ENCODE measurements around the gene GALR3.

GALR3 gene

GRCh38 chr22:37807410-37808293 is 15.5 kb upstream of the GALR3 start, which contains the start of gene GCAT:
TSS of gene GCAT (plus strand) at chr22:37807934. CDS start at chr22:37807968, 34 bp downstream.
- no CpG with 5 or more reads among the region's 73 CpGs for WGBS (ENCODE audit: extremely low coverage, insufficient coverage, insufficient read length)
- Histone ChIP-seq H2AK5ac (ENCODE audit: low read length) (no peak within 1 kb of the TSS), H3K14ac (ENCODE audit: low read length) (peak within 1 kb of the TSS; percentile 56)

GRCh38 chr22:37808294-37808657 is 14.9 kb upstream of the GALR3 start:
- Histone ChIP-seq H4K8ac (ENCODE audit: low read depth, low read length) (no peak overlapping the region), H3K27ac (ENCODE audit: low read depth, low read length) (no peak overlapping the region), H3K27me3 (ENCODE audit: insufficient read depth, low read length) (peaks cover 11% of the 10 kb centered on the region), H2BK5ac (ENCODE audit: low read depth, low read length, poor library complexity) (no peak overlapping the region), H4K91ac (ENCODE audit: low read depth, low read length) (no peak overlapping the region), H3K14ac (ENCODE audit: low read length) (no peak overlapping the region), H3K4me1 (ENCODE audit: control insufficient read depth in 1 of 2, insufficient read depth in 2 of 2, low read length in 2 of 2) (peaks cover 18 to 32% of the 10 kb centered on the region in 2 experiments), H3K36me3 (ENCODE audit: control insufficient read depth in 1 of 2, insufficient read depth in 2 of 2, low read length in 2 of 2) (peaks cover 0 to 2% of the 10 kb centered on the region in 2 experiments), H3K4me3 (ENCODE audit: low read depth, low read length) (peak overlapping the region; percentile 77), H3K4me2 (ENCODE audit: low read length) (peak overlapping the region; percentile 87), H3K79me1 (ENCODE audit: low read length) (peaks cover 15% of the 10 kb centered on the region), H3K4ac (ENCODE audit: low read depth, low read length) (no peak overlapping the region), H2BK12ac (ENCODE audit: low read length) (no peak overlapping the region), H3K23ac (ENCODE audit: low read length) (no peak overlapping the region), H3K79me2 (ENCODE audit: control insufficient read depth, insufficient read depth, low read length, poor library complexity) (peaks cover 5% of the 10 kb centered on the region), H2AK5ac (ENCODE audit: low read length) (no peak overlapping the region), H3K18ac (ENCODE audit: low read length) (no peak overlapping the region), H3K9me3 (ENCODE audit: insufficient read depth, low read depth, low read length) (no peaks in the 10 kb centered on the region), H2AFZ (ENCODE audit: insufficient read depth, low read length, poor library complexity) (peak overlapping the region; percentile 94), H2BK120ac (ENCODE audit: insufficient read depth, low read length, poor library complexity) (no peak overlapping the region), H4K12ac (ENCODE audit: low read depth, low read length) (no peak overlapping the region), H3K9ac (ENCODE audit: low read length) (peak overlapping the region; percentile 68)
- WGBS (ENCODE audit: extremely low coverage, insufficient coverage, insufficient read length): no CpG with 5 or more reads among the region's 8 CpGs
- peak; percentile 67 to 74 for DNase-seq

More at GRCh38 chr22:37807410-37808293, 15.5 kb upstream of the GALR3 start, which contains the start of gene GCAT:
- H3K36me3 ChIP-seq (ENCODE audit: control insufficient read depth in 1 of 2, insufficient read depth in 2 of 2, low read length in 2 of 2): peaks cover 0 to 2% of the 10 kb centered on the region in 2 experiments
- H4K91ac ChIP-seq (ENCODE audit: low read depth, low read length): no peak within 1 kb of the TSS
- no peak within 1 kb of the TSS for H3K23ac ChIP-seq (ENCODE audit: low read length)
- peaks cover 18 to 35% of the 10 kb centered on the region in 2 experiments for H3K4me1 ChIP-seq (ENCODE audit: control insufficient read depth in 1 of 2, insufficient read depth in 2 of 2, low read length in 2 of 2)
- H3K18ac ChIP-seq (ENCODE audit: low read length): peak within 1 kb of the TSS; percentile 79
- peak; percentile 90 to 94 for DNase-seq
- H3K27me3 ChIP-seq (ENCODE audit: insufficient read depth, low read length): peaks cover 13% of the 10 kb centered on the region
- no peak within 1 kb of the TSS for H3K4ac ChIP-seq (ENCODE audit: low read depth, low read length)
- peaks cover 5% of the 10 kb centered on the region for H3K79me2 ChIP-seq (ENCODE audit: control insufficient read depth, insufficient read depth, low read length, poor library complexity)
- H2BK12ac ChIP-seq (ENCODE audit: low read length): no peak within 1 kb of the TSS
- peak within 1 kb of the TSS; percentile 87 for H3K4me2 ChIP-seq (ENCODE audit: low read length)
- H4K8ac ChIP-seq (ENCODE audit: low read depth, low read length): peak within 1 kb of the TSS; percentile 64
- peaks cover 15% of the 10 kb centered on the region for H3K79me1 ChIP-seq (ENCODE audit: low read length)
- H2BK120ac ChIP-seq (ENCODE audit: insufficient read depth, low read length, poor library complexity): no peak within 1 kb of the TSS
- H4K12ac ChIP-seq (ENCODE audit: low read depth, low read length): no peak within 1 kb of the TSS
- H3K9ac ChIP-seq (ENCODE audit: low read length): peak within 1 kb of the TSS; percentile 68
- H3K4me3 ChIP-seq (ENCODE audit: low read depth, low read length): peak within 1 kb of the TSS; percentile 77
- H2BK5ac ChIP-seq (ENCODE audit: low read depth, low read length, poor library complexity): no peak within 1 kb of the TSS
- H2AFZ ChIP-seq (ENCODE audit: insufficient read depth, low read length, poor library complexity): peak within 1 kb of the TSS; percentile 94
- H3K27ac ChIP-seq (ENCODE audit: low read depth, low read length): no peak within 1 kb of the TSS
- no peaks in the 10 kb centered on the region for H3K9me3 ChIP-seq (ENCODE audit: insufficient read depth, low read depth, low read length)

GRCh38 chr22:37809672-37810333 is 13.4 kb upstream of the GALR3 start:
- H2AFZ ChIP-seq (ENCODE audit: insufficient read depth, low read length, poor library complexity): no peak overlapping the region
- no peak overlapping the region for H3K23ac ChIP-seq (ENCODE audit: low read length)
- H3K27ac ChIP-seq (ENCODE audit: low read depth, low read length): no peak overlapping the region
- no peak overlapping the region for H2BK120ac ChIP-seq (ENCODE audit: insufficient read depth, low read length, poor library complexity)
- H2BK5ac ChIP-seq (ENCODE audit: low read depth, low read length, poor library complexity): no peak overlapping the region
- peaks cover 2% of the 10 kb centered on the region for H3K79me2 ChIP-seq (ENCODE audit: control insufficient read depth, insufficient read depth, low read length, poor library complexity)
- peaks cover 14 to 19% of the 10 kb centered on the region in 2 experiments for H3K4me1 ChIP-seq (ENCODE audit: control insufficient read depth in 1 of 2, insufficient read depth in 2 of 2, low read length in 2 of 2)
- no peak overlapping the region for H3K4me2 ChIP-seq (ENCODE audit: low read length)
- H3K4me3 ChIP-seq (ENCODE audit: low read depth, low read length): no peak overlapping the region
- no peak overlapping the region for H2AK5ac ChIP-seq (ENCODE audit: low read length)
- peaks cover 0 to 7% of the 10 kb centered on the region in 2 experiments for H3K36me3 ChIP-seq (ENCODE audit: control insufficient read depth in 1 of 2, insufficient read depth in 2 of 2, low read length in 2 of 2)
- no peak overlapping the region for H4K91ac ChIP-seq (ENCODE audit: low read depth, low read length)
- no CpG with 5 or more reads among the region's 5 CpGs for WGBS (ENCODE audit: extremely low coverage, insufficient coverage, insufficient read length)
- peaks cover 7% of the 10 kb centered on the region for H3K79me1 ChIP-seq (ENCODE audit: low read length)
- no peak overlapping the region for H4K12ac ChIP-seq (ENCODE audit: low read depth, low read length)
- H3K9me3 ChIP-seq (ENCODE audit: insufficient read depth, low read depth, low read length): peaks cover 2% of the 10 kb centered on the region
- no peak overlapping the region for H3K9ac ChIP-seq (ENCODE audit: low read length)
- H3K27me3 ChIP-seq (ENCODE audit: insufficient read depth, low read length): no peaks in the 10 kb centered on the region
- H3K4ac ChIP-seq (ENCODE audit: low read depth, low read length): no peak overlapping the region
- H2BK12ac ChIP-seq (ENCODE audit: low read length): no peak overlapping the region
- H3K18ac ChIP-seq (ENCODE audit: low read length): no peak overlapping the region
- H4K8ac ChIP-seq (ENCODE audit: low read depth, low read length): no peak overlapping the region
- DNase-seq: no peak
- H3K14ac ChIP-seq (ENCODE audit: low read length): no peak overlapping the region

- Histone ChIP-seq H3K27ac (ENCODE audit: low read depth, low read length) (no peak overlapping the region), H4K12ac (ENCODE audit: low read depth, low read length) (no peak overlapping the region), H3K18ac (ENCODE audit: low read length) (no peak overlapping the region), H2BK120ac (ENCODE audit: insufficient read depth, low read length, poor library complexity) (no peak overlapping the region), H3K23ac (ENCODE audit: low read length) (no peak overlapping the region), H3K27me3 (ENCODE audit: insufficient read depth, low read length) (no peaks in the 10 kb centered on the region), H3K4me2 (ENCODE audit: low read length) (no peak overlapping the region), H4K8ac (ENCODE audit: low read depth, low read length) (no peak overlapping the region), H3K4ac (ENCODE audit: low read depth, low read length) (no peak overlapping the region), H3K4me3 (ENCODE audit: low read depth, low read length) (no peak overlapping the region), H3K9ac (ENCODE audit: low read length) (no peak overlapping the region), H3K79me2 (ENCODE audit: control insufficient read depth, insufficient read depth, low read length, poor library complexity) (no peaks in the 10 kb centered on the region), H3K36me3 (ENCODE audit: control insufficient read depth in 1 of 2, insufficient read depth in 2 of 2, low read length in 2 of 2) (peaks cover 4 to 22% of the 10 kb centered on the region in 2 experiments), H3K4me1 (ENCODE audit: control insufficient read depth in 1 of 2, insufficient read depth in 2 of 2, low read length in 2 of 2) (peaks cover 2 to 4% of the 10 kb centered on the region in 2 experiments), H3K14ac (ENCODE audit: low read length) (no peak overlapping the region), H2AFZ (ENCODE audit: insufficient read depth, low read length, poor library complexity) (no peak overlapping the region), H3K79me1 (ENCODE audit: low read length) (peaks cover 2% of the 10 kb centered on the region), H2BK5ac (ENCODE audit: low read depth, low read length, poor library complexity) (no peak overlapping the region), H2BK12ac (ENCODE audit: low read length) (no peak overlapping the region), H3K9me3 (ENCODE audit: insufficient read depth, low read depth, low read length) (peaks cover 2% of the 10 kb centered on the region), H2AK5ac (ENCODE audit: low read length) (no peak overlapping the region), H4K91ac (ENCODE audit: low read depth, low read length) (no peak overlapping the region)
- no peak for DNase-seq
- no CpG with 5 or more reads among the region's 2 CpGs for WGBS (ENCODE audit: extremely low coverage, insufficient coverage, insufficient read length)
These were observed 11.3 kb upstream of the GALR3 start for GRCh38 chr22:37811867-37812266.

Measured in trophoblast cell (in vitro differentiated cells and primary cell).